Karpas-422 (cell line): ENCODE data around the gene ANKFN1. TPM values are rescaled to one million over a fixed set of nuclear protein-coding genes. Genes with fewer than 3 reads are reported as not detected.

ENCODE experiments used
- DNase-seq: peaks from one replicate; pipeline ENCODE4 v3.0.0-alpha.2; 2015
- H2AFZ ChIP-seq: fragments of 200-600 bp; sonication (generic); 2 replicates; pipeline ENCODE4 v1.6.1; 2014; ENCODE audit warnings: antibody characterized with exemption, low read length, mixed read lengths
- H3K27ac ChIP-seq: fragments of 200-600 bp; sonication (generic); 2 replicates; pipeline ENCODE4 v1.5.1; 2014; ENCODE audit warnings: mild to moderate bottlenecking, low read length, moderate library complexity
- H3K27me3 ChIP-seq: fragments of 200-600 bp; sonication (generic); 2 replicates; pipeline ENCODE4 v1.6.1; 2014; ENCODE audit warnings: low read length, mixed read lengths
- H3K36me3 ChIP-seq: fragments of 200-600 bp; sonication (generic); 2 replicates; pipeline ENCODE4 v1.6.1; 2014; ENCODE audit warnings: low read length, mixed read lengths; ENCODE audit not compliant: insufficient read depth
- H3K4me1 ChIP-seq: fragments of 200-600 bp; sonication (generic); 2 replicates; pipeline ENCODE4 v1.6.1; 2014; ENCODE audit warnings: mild to moderate bottlenecking, low read length, mixed read lengths
- H3K4me2 ChIP-seq: fragments of 200-600 bp; sonication (generic); 2 replicates; pipeline ENCODE4 v1.6.1; 2014; ENCODE audit warnings: low read length, low read depth, mild to moderate bottlenecking; ENCODE audit not compliant: poor library complexity, severe bottlenecking
- H3K4me3 ChIP-seq: fragments of 200-600 bp; sonication (generic); 2 replicates; pipeline ENCODE4 v1.5.1; 2014; ENCODE audit warnings: mild to moderate bottlenecking, antibody characterized with exemption, low read length, mixed read lengths
- H3K79me2 ChIP-seq: fragments of 200-600 bp; sonication (generic); 2 replicates; pipeline ENCODE4 v1.6.1; 2014; ENCODE audit warnings: mild to moderate bottlenecking, low read length, mixed read lengths
- H3K9ac ChIP-seq: fragments of 200-600 bp; sonication (generic); 2 replicates; pipeline ENCODE4 v1.6.0; 2014; ENCODE audit warnings: low read length
- H3K9me2 ChIP-seq: fragments of 200-600 bp; sonication (generic), shearing (Covaris generic); replicated peaks from 2 replicates; pipeline ENCODE4 v1.6.0; 2014; ENCODE audit warnings: mild to moderate bottlenecking, low read length, moderate library complexity; ENCODE audit not compliant: insufficient read depth
- H3K9me3 ChIP-seq: fragments of 300-700, 200-600 bp; sonication (generic); 2 replicates; pipeline ENCODE4 v1.6.1; 2014; ENCODE audit warnings: low read length, mixed read lengths
- H4K20me1 ChIP-seq: fragments of 200-600 bp; sonication (generic); 2 replicates; pipeline ENCODE4 v1.6.1; 2014; ENCODE audit warnings: mild to moderate bottlenecking, antibody characterized with exemption, low read length, low read depth; ENCODE audit not compliant: insufficient read depth
- total RNA-seq: library from RNA; depleted of rRNA; stranded (reverse); fragments of >200 nt; shearing (Covaris generic); gene quantifications from 2 replicates; pipeline ENCODE4 v1.2.3, GENCODE V29; 2014; ENCODE audit warnings: low replicate concordance

ANKFN1 gene
- total RNA-seq, 1 experiment from 2014 or later, result not detected

GRCh38 chr17:56436142-56436541 is 282.9 kb downstream of the ANKFN1 start:
- DNase-seq, result no peak
- Histone ChIP-seq H3K9ac (no peak overlapping the region), H3K27me3 (no peaks in the 10 kb centered on the region), H3K9me2 (no peaks in the 10 kb centered on the region), H3K4me2 (no peak overlapping the region), H3K9me3 (no peaks in the 10 kb centered on the region), H3K4me3 (no peak overlapping the region), H3K4me1 (no peaks in the 10 kb centered on the region), H2AFZ (no peak overlapping the region), H3K27ac (no peak overlapping the region), H4K20me1 (no peaks in the 10 kb centered on the region), H3K79me2 (no peaks in the 10 kb centered on the region), H3K36me3 (no peaks in the 10 kb centered on the region)

- H3K79me2 ChIP-seq, result no peaks in the 10 kb centered on the region
- no peaks in the 10 kb centered on the region for H4K20me1 ChIP-seq
- no peaks in the 10 kb centered on the region for H3K9me3 ChIP-seq
- H3K9me2 ChIP-seq, result no peaks in the 10 kb centered on the region
- H3K27ac ChIP-seq, result no peak overlapping the region
- no peak overlapping the region for H3K9ac ChIP-seq
- no peak overlapping the region for H2AFZ ChIP-seq
- DNase-seq, result no peak
- H3K4me1 ChIP-seq, result no peaks in the 10 kb centered on the region
- H3K4me2 ChIP-seq, result no peak overlapping the region
- H3K36me3 ChIP-seq, result no peaks in the 10 kb centered on the region
- H3K4me3 ChIP-seq, result no peak overlapping the region
- no peaks in the 10 kb centered on the region for H3K27me3 ChIP-seq
These were observed 287.1 kb downstream of the ANKFN1 start for GRCh38 chr17:56440419-56440818.

- Histone ChIP-seq H4K20me1 (no peaks in the 10 kb centered on the region), H3K9me2 (no peaks in the 10 kb centered on the region), H2AFZ (no peak overlapping the region), H3K27me3 (no peaks in the 10 kb centered on the region), H3K4me3 (no peak overlapping the region), H3K27ac (no peak overlapping the region), H3K9me3 (no peaks in the 10 kb centered on the region), H3K79me2 (no peaks in the 10 kb centered on the region), H3K36me3 (no peaks in the 10 kb centered on the region), H3K4me2 (no peak overlapping the region), H3K9ac (no peak overlapping the region), H3K4me1 (no peaks in the 10 kb centered on the region)
- DNase-seq, result no peak
These were observed 288.0 kb downstream of the ANKFN1 start for GRCh38 chr17:56441308-56441707.

GRCh38 chr17:56445692-56446411 is 292.6 kb downstream of the ANKFN1 start:
- Histone ChIP-seq H3K4me1 (no peaks in the 10 kb centered on the region), H3K79me2 (no peaks in the 10 kb centered on the region), H3K9me2 (no peaks in the 10 kb centered on the region), H3K9me3 (no peaks in the 10 kb centered on the region), H3K9ac (no peak overlapping the region), H3K36me3 (no peaks in the 10 kb centered on the region), H4K20me1 (no peaks in the 10 kb centered on the region), H3K4me3 (no peak overlapping the region), H3K27me3 (no peaks in the 10 kb centered on the region), H3K4me2 (no peak overlapping the region), H2AFZ (no peak overlapping the region), H3K27ac (no peak overlapping the region)
- no peak for DNase-seq

GRCh38 chr17:56447171-56447570 is 293.9 kb downstream of the ANKFN1 start:
- Histone ChIP-seq H3K4me2 (no peak overlapping the region), H3K9ac (no peak overlapping the region), H3K36me3 (no peaks in the 10 kb centered on the region), H3K27me3 (no peaks in the 10 kb centered on the region), H3K79me2 (no peaks in the 10 kb centered on the region), H3K9me2 (no peaks in the 10 kb centered on the region), H2AFZ (no peak overlapping the region), H3K27ac (no peak overlapping the region), H4K20me1 (no peaks in the 10 kb centered on the region), H3K4me1 (no peaks in the 10 kb centered on the region), H3K9me3 (no peaks in the 10 kb centered on the region), H3K4me3 (no peak overlapping the region)
- no peak for DNase-seq

GRCh38 chr17:56448371-56448770 is 295.1 kb downstream of the ANKFN1 start:
- H4K20me1 ChIP-seq, result no peaks in the 10 kb centered on the region
- no peaks in the 10 kb centered on the region for H3K36me3 ChIP-seq
- no peak for DNase-seq
- H3K9me2 ChIP-seq, result no peaks in the 10 kb centered on the region
- no peak overlapping the region for H3K4me3 ChIP-seq
- H3K27me3 ChIP-seq, result no peaks in the 10 kb centered on the region
- H3K9me3 ChIP-seq, result no peaks in the 10 kb centered on the region
- no peak overlapping the region for H3K9ac ChIP-seq
- no peaks in the 10 kb centered on the region for H3K79me2 ChIP-seq
- no peak overlapping the region for H3K27ac ChIP-seq
- H2AFZ ChIP-seq, result no peak overlapping the region
- H3K4me1 ChIP-seq, result no peaks in the 10 kb centered on the region
- no peak overlapping the region for H3K4me2 ChIP-seq

- Histone ChIP-seq H4K20me1 (no peaks in the 10 kb centered on the region), H3K79me2 (no peaks in the 10 kb centered on the region), H3K9me2 (no peaks in the 10 kb centered on the region), H3K27ac (no peak overlapping the region), H3K4me3 (no peak overlapping the region), H3K27me3 (no peaks in the 10 kb centered on the region), H3K9ac (no peak overlapping the region), H3K9me3 (no peaks in the 10 kb centered on the region), H3K4me2 (no peak overlapping the region), H3K36me3 (no peaks in the 10 kb centered on the region), H2AFZ (no peak overlapping the region), H3K4me1 (no peaks in the 10 kb centered on the region)
- no peak for DNase-seq
These were observed 295.9 kb downstream of the ANKFN1 start for GRCh38 chr17:56449176-56449575.

GRCh38 chr17:56451629-56452028 is 298.4 kb downstream of the ANKFN1 start:
- Histone ChIP-seq H3K4me1 (no peaks in the 10 kb centered on the region), H3K27ac (no peak overlapping the region), H3K9me3 (no peaks in the 10 kb centered on the region), H3K4me3 (no peak overlapping the region), H3K36me3 (no peaks in the 10 kb centered on the region), H3K79me2 (no peaks in the 10 kb centered on the region), H3K27me3 (0 out of 2 replicates have a peak, but pooled peaks cover 3% of the 10 kb centered on the region), H3K9me2 (no peaks in the 10 kb centered on the region), H3K9ac (no peak overlapping the region), H2AFZ (no peak overlapping the region), H3K4me2 (no peak overlapping the region), H4K20me1 (no peaks in the 10 kb centered on the region)
- no peak for DNase-seq
